ENCODE data around the gene BBS9.

DNA sequence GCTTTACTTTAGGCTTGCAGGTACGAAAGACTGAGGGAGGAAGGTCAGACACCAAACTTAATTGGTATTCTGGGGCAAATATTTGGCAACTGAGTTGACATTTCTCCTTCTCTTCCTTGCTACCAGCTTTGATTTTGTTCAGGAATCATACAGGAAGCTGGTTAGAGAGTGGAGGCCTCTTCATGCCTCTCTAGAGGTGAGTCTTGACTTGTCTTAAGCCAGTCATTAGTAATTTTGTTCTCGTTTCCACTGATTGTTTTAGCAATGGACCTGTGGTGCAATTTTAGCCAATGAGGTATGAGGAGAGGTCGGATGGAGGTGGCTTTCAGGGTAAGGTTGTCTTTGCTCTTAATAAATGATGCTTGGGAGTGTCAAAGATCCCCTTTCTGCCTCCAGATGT, 17.8 kb upstream of the BBS9 start:
- no peak for TF ChIP-seq EZH2phosphoT487 (IDR thresholded peaks at IDR 0.05; ENCODE audit: low read length)
- no peak for TF ChIP-seq EZH2 (optimal IDR thresholded peaks at IDR 0.05; ENCODE audit: low read depth, low read length)
